Epithelial cell of proximal tubule (primary cell): ENCODE measurements around the gene PPP1R26. TPM values are rescaled to one million over a fixed set of nuclear protein-coding genes. Genes with fewer than 3 reads are reported as not detected.
"Not testable (repeated sequence)": the region's sequence is repeated elsewhere in the genome, so short reads cannot be mapped to it uniquely, and the experiment has no call there.

Source experiments
- DNase-seq: peaks from one replicate; pipeline ENCODE4 v3.0.0-alpha.2; 2011; ENCODE audit warnings: low read depth
- H3K4me3 ChIP-seq: 2 replicates; pipeline ENCODE4 v1.5.1; 2011; ENCODE audit warnings: low read depth, mild to moderate bottlenecking, low read length
- CTCF ChIP-seq: conservative IDR thresholded peaks from 2 replicates; pipeline ENCODE4 v1.5.1; 2012; ENCODE audit warnings: low read depth, mild to moderate bottlenecking, low read length
- total RNA-seq: library from RNA; depleted of rRNA; stranded (reverse); fragments of >200 nt; gene quantifications from 2 replicates; pipeline ENCODE4 v1.2.3, GENCODE V29; 2015

Gene PPP1R26
- total RNA-seq, 1 donor from 2014 or later = 23.2 TPM

- DNase-seq = no peak
- H3K4me3 ChIP-seq = no peak overlapping the region
- no peak for TF ChIP-seq CTCF
Measured at GRCh38 chr9:135512241-135512603, 32.6 kb downstream of the PPP1R26 start.

- no peak for DNase-seq
- TF ChIP-seq CTCF = no peak
- no peak overlapping the region for H3K4me3 ChIP-seq
Measured at GRCh38 chr9:135512904-135513303, 33.3 kb downstream of the PPP1R26 start.

- DNase-seq = no peak
- H3K4me3 ChIP-seq = no peak overlapping the region
- no peak for TF ChIP-seq CTCF
Measured at GRCh38 chr9:135513351-135513846, 33.8 kb downstream of the PPP1R26 start.

- not testable (repeated sequence) for DNase-seq, H3K4me3 ChIP-seq
Measured at GRCh38 chr9:135513906-135514305, 34.3 kb downstream of the PPP1R26 start.

GRCh38 chr9:135514342-135515082, 34.9 kb downstream of the PPP1R26 start:
- no peak for DNase-seq
- H3K4me3 ChIP-seq = no peak overlapping the region
- no peak for TF ChIP-seq CTCF

GRCh38 chr9:135515083-135515951, 35.7 kb downstream of the PPP1R26 start:
- H3K4me3 ChIP-seq = no peak overlapping the region
- DNase-seq = no peak
- TF ChIP-seq CTCF = no peak

GRCh38 chr9:135516132-135516860, 36.7 kb downstream of the PPP1R26 start:
- no peak for DNase-seq
- TF ChIP-seq CTCF = no peak
- no peak overlapping the region for H3K4me3 ChIP-seq
